Fibroblast of lung (primary cell): ENCODE data around the gene NRGN.

Source experiments
- EZH2 ChIP-seq: IDR thresholded peaks from 2 replicates; pipeline ENCODE4 v1.5.1; 2012; ENCODE audit warnings: low read length, control low read depth, mild to moderate bottlenecking; ENCODE audit errors: missing control alignments
- TF ChIP-seq, protein P1 (sequence below), 2 donors: IDR thresholded peaks in 1 of 2; conservative IDR thresholded peaks in 1 of 2; 1 replicate in 1 of 2; 2 replicates in 1 of 2; pipeline ENCODE4 v1.5.1; 2011 to 2012; ENCODE audit warnings: low read length in 2 of 2, control low read depth in 1 of 2, inconsistent platforms in 1 of 2, low read depth in 1 of 2, mild to moderate bottlenecking in 1 of 2

DNA sequence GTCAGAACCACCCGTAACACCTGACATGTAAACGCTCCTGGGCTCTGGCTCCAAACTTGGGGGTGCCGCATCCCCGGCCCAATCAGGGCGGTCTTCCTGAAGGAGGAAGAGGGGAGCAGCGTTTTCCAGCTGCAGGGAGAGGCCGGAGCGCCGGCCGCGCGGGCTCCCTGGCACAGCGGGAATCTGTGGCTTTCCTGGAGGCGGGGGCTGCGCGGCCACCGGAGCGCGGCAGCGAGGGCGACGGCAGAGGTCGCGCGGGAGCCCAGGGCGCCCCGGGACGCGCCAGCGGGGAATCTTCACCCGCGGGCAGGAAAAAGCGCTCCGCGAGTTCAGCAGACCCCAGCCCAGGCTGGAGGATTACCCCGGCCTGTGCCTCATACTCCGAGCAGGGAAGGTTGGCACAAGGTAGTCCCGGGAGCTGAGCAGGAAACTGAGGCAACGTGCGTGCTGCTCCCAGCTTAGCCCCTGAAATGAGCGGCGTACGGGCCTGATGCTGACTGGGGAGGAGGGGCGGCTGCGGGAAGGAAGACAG is 22.9 kb downstream of the NRGN start:
- TF ChIP-seq, protein P1, sequence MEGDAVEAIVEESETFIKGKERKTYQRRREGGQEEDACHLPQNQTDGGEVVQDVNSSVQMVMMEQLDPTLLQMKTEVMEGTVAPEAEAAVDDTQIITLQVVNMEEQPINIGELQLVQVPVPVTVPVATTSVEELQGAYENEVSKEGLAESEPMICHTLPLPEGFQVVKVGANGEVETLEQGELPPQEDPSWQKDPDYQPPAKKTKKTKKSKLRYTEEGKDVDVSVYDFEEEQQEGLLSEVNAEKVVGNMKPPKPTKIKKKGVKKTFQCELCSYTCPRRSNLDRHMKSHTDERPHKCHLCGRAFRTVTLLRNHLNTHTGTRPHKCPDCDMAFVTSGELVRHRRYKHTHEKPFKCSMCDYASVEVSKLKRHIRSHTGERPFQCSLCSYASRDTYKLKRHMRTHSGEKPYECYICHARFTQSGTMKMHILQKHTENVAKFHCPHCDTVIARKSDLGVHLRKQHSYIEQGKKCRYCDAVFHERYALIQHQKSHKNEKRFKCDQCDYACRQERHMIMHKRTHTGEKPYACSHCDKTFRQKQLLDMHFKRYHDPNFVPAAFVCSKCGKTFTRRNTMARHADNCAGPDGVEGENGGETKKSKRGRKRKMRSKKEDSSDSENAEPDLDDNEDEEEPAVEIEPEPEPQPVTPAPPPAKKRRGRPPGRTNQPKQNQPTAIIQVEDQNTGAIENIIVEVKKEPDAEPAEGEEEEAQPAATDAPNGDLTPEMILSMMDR (conservative IDR thresholded peaks at IDR 0.05 in 1 of 2, IDR thresholded peaks at IDR 0.05 in 1 of 2; ENCODE audit: low read depth in 1 of 2, low read length in 2 of 2), result no peak
- TF ChIP-seq EZH2, result peak; percentile 54
